WERI-Rb-1 (cell line): ENCODE measurements around the gene ACOT4.
"Not testable (repeated sequence)": the region's sequence is repeated elsewhere in the genome, so short reads cannot be mapped to it uniquely, and the experiment has no call there.

Experiments
- DNase-seq: peaks from one replicate; pipeline ENCODE4 v3.0.0-alpha.2; 2020
- H3K27ac ChIP-seq: fragments of 250-450 bp; sonication (Bioruptor Pico); 2 replicates; pipeline ENCODE4 v1.5.1; 2020; ENCODE audit warnings: mild to moderate bottlenecking, moderate library complexity
- H3K27me3 ChIP-seq: fragments of 250-450 bp; sonication (Bioruptor Pico); 2 replicates; pipeline ENCODE4 v1.5.1; 2021; ENCODE audit warnings: mild to moderate bottlenecking, low read depth, moderate library complexity; ENCODE audit not compliant: insufficient read depth, severe bottlenecking
- H3K36me3 ChIP-seq: fragments of 250-450 bp; sonication (Bioruptor Pico); 2 replicates; pipeline ENCODE4 v1.5.1; 2020; ENCODE audit warnings: mild to moderate bottlenecking, moderate library complexity
- H3K4me3 ChIP-seq: 2 replicates; pipeline ENCODE4 v1.5.1; 2011; ENCODE audit warnings: low read depth, mild to moderate bottlenecking, control low read depth, low read length
- H3K9me3 ChIP-seq: fragments of 250-450 bp; sonication (Bioruptor Pico); 2 replicates; pipeline ENCODE4 v1.5.1; 2021; ENCODE audit warnings: mild to moderate bottlenecking, moderate library complexity; ENCODE audit not compliant: severe bottlenecking
- CTCF ChIP-seq: IDR thresholded peaks from 2 replicates; pipeline ENCODE4 v1.5.1; 2011; ENCODE audit warnings: low read depth, mild to moderate bottlenecking, control low read depth, inconsistent platforms, low read length

ACOT4 gene, protein sequence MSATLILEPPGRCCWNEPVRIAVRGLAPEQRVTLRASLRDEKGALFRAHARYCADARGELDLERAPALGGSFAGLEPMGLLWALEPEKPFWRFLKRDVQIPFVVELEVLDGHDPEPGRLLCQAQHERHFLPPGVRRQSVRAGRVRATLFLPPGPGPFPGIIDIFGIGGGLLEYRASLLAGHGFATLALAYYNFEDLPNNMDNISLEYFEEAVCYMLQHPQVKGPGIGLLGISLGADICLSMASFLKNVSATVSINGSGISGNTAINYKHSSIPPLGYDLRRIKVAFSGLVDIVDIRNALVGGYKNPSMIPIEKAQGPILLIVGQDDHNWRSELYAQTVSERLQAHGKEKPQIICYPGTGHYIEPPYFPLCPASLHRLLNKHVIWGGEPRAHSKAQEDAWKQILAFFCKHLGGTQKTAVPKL

GRCh38 chr14:73591690-73592449, at the start of gene ACOT4:
ACOT4 (plus strand) TSS chr14:73591873; CDS start chr14:73591960, 87 bp downstream.
- no peaks in the 10 kb centered on the region for H3K27me3 ChIP-seq
- H3K27ac ChIP-seq = no peak within 1 kb of the TSS
- H3K9me3 ChIP-seq = no peaks in the 10 kb centered on the region
- TF ChIP-seq CTCF = no peak
- H3K4me3 ChIP-seq = no peak within 1 kb of the TSS
- no peak for DNase-seq
- no peaks in the 10 kb centered on the region for H3K36me3 ChIP-seq

DNA sequence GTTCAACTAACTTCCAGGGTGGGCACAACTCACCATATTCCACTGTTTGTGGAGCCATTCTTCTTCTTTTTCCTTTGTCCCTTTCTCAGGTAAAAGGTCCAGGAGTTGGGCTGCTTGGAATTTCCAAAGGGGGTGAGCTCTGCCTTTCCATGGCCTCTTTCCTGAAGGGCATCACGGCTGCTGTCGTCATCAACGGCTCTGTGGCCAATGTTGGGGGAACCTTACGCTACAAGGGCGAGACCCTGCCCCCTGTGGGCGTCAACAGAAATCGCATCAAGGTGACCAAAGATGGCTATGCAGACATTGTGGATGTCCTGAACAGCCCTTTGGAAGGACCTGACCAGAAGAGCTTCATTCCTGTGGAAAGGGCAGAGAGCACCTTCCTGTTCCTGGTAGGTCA, 48.7 kb upstream of the ACOT4 start:
- DNase-seq, H3K36me3 ChIP-seq, H3K4me3 ChIP-seq, H3K9me3 ChIP-seq, H3K27me3 ChIP-seq, H3K27ac ChIP-seq: not testable (repeated sequence)

- H3K4me3 ChIP-seq, H3K9me3 ChIP-seq, DNase-seq, H3K27me3 ChIP-seq, H3K27ac ChIP-seq, H3K36me3 ChIP-seq: not testable (repeated sequence)
Observed at GRCh38 chr14:73545353-73545752, 46.3 kb upstream of the ACOT4 start.

DNA sequence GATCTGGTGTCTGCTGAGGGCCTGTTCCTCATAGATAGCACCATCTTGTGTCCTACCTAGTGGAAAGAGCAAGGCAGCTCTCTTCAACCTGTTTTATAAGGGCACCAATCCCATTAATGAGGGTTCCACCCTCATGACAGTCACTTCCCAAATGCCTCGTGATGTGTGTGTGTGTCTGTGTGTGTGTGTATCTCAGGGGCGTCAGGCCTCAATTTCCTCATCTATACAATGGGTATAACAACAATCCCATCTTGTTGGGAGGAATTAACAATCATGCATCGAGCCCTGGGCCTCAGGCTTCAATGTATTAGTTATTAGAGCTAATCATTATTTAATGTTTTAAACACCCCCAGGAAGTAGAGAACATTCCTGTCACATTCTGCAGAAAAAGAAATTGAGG, 42.6 kb upstream of the ACOT4 start:
- DNase-seq, H3K27me3 ChIP-seq, H3K9me3 ChIP-seq, H3K4me3 ChIP-seq, H3K27ac ChIP-seq, H3K36me3 ChIP-seq: not testable (repeated sequence)

DNA sequence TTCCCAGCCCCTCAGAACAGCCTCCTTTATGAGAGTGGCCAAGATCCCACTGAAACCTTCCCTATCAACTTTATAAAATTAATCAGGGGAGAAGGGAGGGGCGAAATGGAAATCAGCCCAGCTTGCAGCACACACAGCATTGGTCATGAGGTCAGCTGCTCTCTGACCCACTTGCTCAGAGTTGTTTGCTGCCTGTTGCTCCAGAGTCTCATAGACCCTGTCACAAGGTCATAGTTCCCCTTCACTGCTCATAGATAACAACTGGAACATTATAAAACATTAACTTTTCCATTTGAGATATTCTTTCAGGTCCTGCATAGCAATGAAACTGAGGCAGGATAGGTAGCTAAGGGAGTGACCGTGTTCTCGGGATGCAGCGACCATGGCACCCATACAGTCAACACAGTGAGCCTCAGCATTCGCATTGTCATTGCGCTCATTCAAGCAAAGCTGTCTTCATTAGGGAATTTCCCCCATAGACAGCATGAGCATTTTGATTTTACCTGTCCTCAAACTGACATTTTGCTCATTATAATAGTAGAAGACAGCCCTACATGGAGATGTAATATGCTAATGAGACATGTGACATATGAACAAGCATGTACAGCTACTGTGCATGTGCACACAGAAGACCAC, 41.7 kb upstream of the ACOT4 start:
- not testable (repeated sequence) for H3K4me3 ChIP-seq, H3K27me3 ChIP-seq, DNase-seq, H3K9me3 ChIP-seq, H3K36me3 ChIP-seq, H3K27ac ChIP-seq

DNA sequence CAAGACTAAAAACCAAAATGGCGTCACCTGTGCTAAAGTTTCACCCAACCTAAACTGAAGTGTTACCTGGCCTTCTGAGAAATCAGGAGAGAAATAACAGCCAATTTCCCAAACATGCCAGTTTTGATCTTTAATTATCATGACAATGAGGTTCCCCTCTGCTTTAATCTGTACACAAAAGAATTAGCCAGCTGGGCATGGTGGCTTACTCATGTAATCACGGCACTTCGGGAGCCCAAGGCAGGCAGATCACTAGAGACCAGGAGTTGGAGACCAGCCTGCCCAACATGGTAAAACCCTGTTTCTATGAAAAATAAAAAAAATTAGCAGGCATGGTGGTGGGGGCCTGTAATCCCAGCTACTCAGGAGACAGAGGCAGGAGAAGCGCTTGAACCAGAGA, 37.8 kb upstream of the ACOT4 start:
- TF ChIP-seq CTCF = no peak
- Histone ChIP-seq H3K9me3 (no peaks in the 10 kb centered on the region), H3K4me3 (no peak overlapping the region), H3K36me3 (no peaks in the 10 kb centered on the region), H3K27ac (no peak overlapping the region), H3K27me3 (no peaks in the 10 kb centered on the region)
- no peak for DNase-seq

DNA sequence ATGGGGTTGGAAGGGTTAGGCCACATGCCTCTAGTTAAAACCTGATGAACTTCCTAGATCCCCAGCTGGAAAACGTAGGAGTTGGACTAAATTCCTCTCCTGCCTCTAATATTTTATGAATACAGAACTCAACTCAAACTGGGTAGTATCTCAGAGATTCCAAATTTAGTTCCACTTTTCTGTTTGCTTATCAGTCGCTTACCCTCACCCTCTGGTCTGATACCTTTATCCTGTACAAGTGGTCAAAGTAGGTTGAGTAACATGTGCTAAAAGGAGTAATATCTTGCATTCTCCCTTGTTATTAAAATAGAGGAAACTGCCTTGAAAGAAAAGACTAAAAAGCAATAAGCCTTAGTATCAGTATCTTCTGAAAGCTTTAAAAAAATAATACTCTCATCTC, 34.5 kb upstream of the ACOT4 start:
- H3K36me3 ChIP-seq, H3K9me3 ChIP-seq, H3K27me3 ChIP-seq, DNase-seq, H3K27ac ChIP-seq, H3K4me3 ChIP-seq: not testable (repeated sequence)

DNA sequence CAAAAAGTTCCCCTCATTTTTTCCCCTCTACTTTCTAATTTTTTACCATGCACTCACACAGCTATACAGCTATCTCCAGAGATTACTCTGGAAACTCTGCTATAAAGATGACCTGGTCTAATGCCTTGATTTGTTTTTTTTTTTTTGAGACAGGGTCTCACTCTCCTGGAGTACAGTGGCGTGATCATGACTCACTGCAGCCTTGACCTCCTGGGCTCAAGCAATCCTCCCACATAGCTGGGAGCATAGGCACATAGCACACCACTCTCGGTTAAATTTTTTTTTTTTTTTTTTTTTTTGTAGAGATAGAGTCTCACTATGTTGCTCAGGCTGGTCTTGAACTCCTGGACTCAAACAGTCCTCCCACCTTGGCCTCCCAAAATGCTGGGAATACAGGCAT, 33.4 kb upstream of the ACOT4 start:
- H3K27me3 ChIP-seq, DNase-seq, H3K4me3 ChIP-seq, H3K27ac ChIP-seq, H3K36me3 ChIP-seq: not testable (repeated sequence)
- peaks cover 13% of the 10 kb centered on the region for H3K9me3 ChIP-seq

DNA sequence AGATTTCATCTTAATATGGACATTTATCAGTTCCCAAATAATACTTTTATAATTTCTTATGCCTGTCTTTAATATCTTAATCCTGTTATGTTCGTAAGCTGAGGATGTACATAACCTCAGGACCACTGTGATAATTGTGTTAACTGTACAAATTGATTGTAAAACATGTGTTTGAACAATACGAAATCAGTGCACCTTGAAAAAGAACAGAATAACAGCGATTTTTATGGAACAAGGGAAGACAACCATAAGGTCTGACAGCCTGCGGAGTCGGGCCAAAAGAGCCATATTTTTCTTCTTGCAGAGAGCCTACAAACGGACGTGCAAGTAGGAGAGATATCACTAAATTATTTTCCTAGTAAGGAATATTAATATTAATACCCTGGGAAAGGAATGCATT, 29.4 kb upstream of the ACOT4 start:
- H3K9me3 ChIP-seq = peaks cover 13% of the 10 kb centered on the region
- DNase-seq, H3K27ac ChIP-seq, H3K27me3 ChIP-seq, H3K36me3 ChIP-seq, H3K4me3 ChIP-seq: not testable (repeated sequence)

- not testable (repeated sequence) for H3K36me3 ChIP-seq, H3K27me3 ChIP-seq, DNase-seq, H3K4me3 ChIP-seq, H3K27ac ChIP-seq
- peaks cover 13% of the 10 kb centered on the region for H3K9me3 ChIP-seq
Observed at GRCh38 chr14:73562696-73563095, 29.0 kb upstream of the ACOT4 start.

GRCh38 chr14:73566431-73566830, 25.2 kb upstream of the ACOT4 start:
- not testable (repeated sequence) for H3K27ac ChIP-seq, H3K36me3 ChIP-seq, DNase-seq, H3K27me3 ChIP-seq, H3K4me3 ChIP-seq
- H3K9me3 ChIP-seq = peaks cover 12% of the 10 kb centered on the region

GRCh38 chr14:73566935-73567334, 24.7 kb upstream of the ACOT4 start:
- H3K27ac ChIP-seq, H3K27me3 ChIP-seq, H3K36me3 ChIP-seq, H3K4me3 ChIP-seq, DNase-seq, H3K9me3 ChIP-seq: not testable (repeated sequence)
